ENCODE data around the gene SLC47A2. TPM values are rescaled to one million over a fixed set of nuclear protein-coding genes. Genes with fewer than 3 reads are reported as not detected.
"Not testable (repeated sequence)": the region's sequence is repeated elsewhere in the genome, so short reads cannot be mapped to it uniquely, and the experiment has no call there.

SLC47A2 gene
- total RNA-seq, 1 donor from 2014 or later: not detected

GRCh38 chr17:19705771-19706770, 10.3 kb downstream of the SLC47A2 start:
- no peaks in the 10 kb centered on the region for H3K4me1 Mint-ChIP-seq (ENCODE audit: low read depth)
- no peaks in the 10 kb centered on the region for H3K27me3 Mint-ChIP-seq (ENCODE audit: insufficient read depth)
- H3K9me3 Mint-ChIP-seq: no peaks in the 10 kb centered on the region
- no peak overlapping the region for H3K4me3 Mint-ChIP-seq
- intact Hi-C loops (cut with micrococcal nuclease): no loop called here
- no peak overlapping the region for H3K27ac Mint-ChIP-seq
- no peaks in the 10 kb centered on the region for H3K36me3 Mint-ChIP-seq (ENCODE audit: low read depth)
- DNase-seq (ENCODE audit: low spot score): no peak

- no peaks in the 10 kb centered on the region for H3K27me3 Mint-ChIP-seq (ENCODE audit: insufficient read depth)
- DNase-seq (ENCODE audit: low spot score): no peak
- no peak overlapping the region for H3K4me3 Mint-ChIP-seq
- no peaks in the 10 kb centered on the region for H3K4me1 Mint-ChIP-seq (ENCODE audit: low read depth)
- intact Hi-C loops (cut with micrococcal nuclease): no loop called here
- H3K27ac Mint-ChIP-seq: no peak overlapping the region
- H3K9me3 Mint-ChIP-seq: no peaks in the 10 kb centered on the region
- no peaks in the 10 kb centered on the region for H3K36me3 Mint-ChIP-seq (ENCODE audit: low read depth)
Observed at GRCh38 chr17:19705201-19705600, 11.2 kb downstream of the SLC47A2 start.

- Mint-ChIP-seq H3K27ac (no peak overlapping the region), H3K36me3 (ENCODE audit: low read depth) (no peaks in the 10 kb centered on the region)
- intact Hi-C loops (cut with micrococcal nuclease): no loop called here
Observed at GRCh38 chr17:19703828-19704613, 12.4 kb downstream of the SLC47A2 start.

GRCh38 chr17:19703106-19703827, 13.1 kb downstream of the SLC47A2 start:
- Mint-ChIP-seq H3K4me1 (ENCODE audit: low read depth) (no peaks in the 10 kb centered on the region), H3K9me3 (no peaks in the 10 kb centered on the region), H3K27ac (no peak overlapping the region), H3K27me3 (ENCODE audit: insufficient read depth) (peaks cover 2% of the 10 kb centered on the region), H3K4me3 (no peak overlapping the region), H3K36me3 (ENCODE audit: low read depth) (no peaks in the 10 kb centered on the region)
- intact Hi-C loops (cut with micrococcal nuclease): no loop called here
- DNase-seq (ENCODE audit: low spot score): no peak

More at GRCh38 chr17:19703828-19704613, 12.4 kb downstream of the SLC47A2 start:
- H3K4me1 Mint-ChIP-seq (ENCODE audit: low read depth): no peaks in the 10 kb centered on the region
- no peaks in the 10 kb centered on the region for H3K9me3 Mint-ChIP-seq
- no peak for DNase-seq (ENCODE audit: low spot score)
- peaks cover 2% of the 10 kb centered on the region for H3K27me3 Mint-ChIP-seq (ENCODE audit: insufficient read depth)
- H3K4me3 Mint-ChIP-seq: no peak overlapping the region

GRCh38 chr17:19702217-19702641, 14.2 kb downstream of the SLC47A2 start:
- Mint-ChIP-seq H3K27ac (no peak overlapping the region), H3K36me3 (ENCODE audit: low read depth) (no peaks in the 10 kb centered on the region), H3K27me3 (ENCODE audit: insufficient read depth) (peaks cover 2% of the 10 kb centered on the region), H3K9me3 (no peaks in the 10 kb centered on the region), H3K4me1 (ENCODE audit: low read depth) (no peaks in the 10 kb centered on the region), H3K4me3 (no peak overlapping the region)
- no peak for DNase-seq (ENCODE audit: low spot score)
- intact Hi-C loops (cut with micrococcal nuclease): no loop called here

GRCh38 chr17:19686400-19687090, 29.8 kb downstream of the SLC47A2 start:
- H3K9me3 Mint-ChIP-seq: no peaks in the 10 kb centered on the region
- no peaks in the 10 kb centered on the region for H3K36me3 Mint-ChIP-seq (ENCODE audit: low read depth)
- intact Hi-C loops (cut with micrococcal nuclease): no loop called here
- no peaks in the 10 kb centered on the region for H3K27me3 Mint-ChIP-seq (ENCODE audit: insufficient read depth)
- H3K4me3 Mint-ChIP-seq: no peak overlapping the region
- H3K27ac Mint-ChIP-seq: no peak overlapping the region
- no peaks in the 10 kb centered on the region for H3K4me1 Mint-ChIP-seq (ENCODE audit: low read depth)
- DNase-seq (ENCODE audit: low spot score): no peak

- H3K4me1 Mint-ChIP-seq (ENCODE audit: low read depth); H3K27ac Mint-ChIP-seq; H3K9me3 Mint-ChIP-seq; intact Hi-C loops (cut with micrococcal nuclease); H3K4me3 Mint-ChIP-seq; DNase-seq (ENCODE audit: low spot score); H3K36me3 Mint-ChIP-seq (ENCODE audit: low read depth); H3K27me3 Mint-ChIP-seq (ENCODE audit: insufficient read depth): not testable (repeated sequence)
Observed at GRCh38 chr17:19684909-19685580, 31.3 kb downstream of the SLC47A2 start.

GRCh38 chr17:19683117-19683516, 33.3 kb downstream of the SLC47A2 start:
- Mint-ChIP-seq H3K4me3 (no peak overlapping the region), H3K27ac (no peak overlapping the region), H3K4me1 (ENCODE audit: low read depth) (no peaks in the 10 kb centered on the region), H3K9me3 (no peaks in the 10 kb centered on the region), H3K36me3 (ENCODE audit: low read depth) (no peaks in the 10 kb centered on the region), H3K27me3 (ENCODE audit: insufficient read depth) (no peaks in the 10 kb centered on the region)
- intact Hi-C loops (cut with micrococcal nuclease): no loop called here
- DNase-seq (ENCODE audit: low spot score): no peak

GRCh38 chr17:19678581-19679453, 37.6 kb downstream of the SLC47A2 start:
- DNase-seq (ENCODE audit: low spot score): no peak
- H3K9me3 Mint-ChIP-seq: no peaks in the 10 kb centered on the region
- H3K27ac Mint-ChIP-seq: no peak overlapping the region
- H3K4me3 Mint-ChIP-seq: no peak overlapping the region
- peaks cover 2% of the 10 kb centered on the region for H3K36me3 Mint-ChIP-seq (ENCODE audit: low read depth)
- no peaks in the 10 kb centered on the region for H3K27me3 Mint-ChIP-seq (ENCODE audit: insufficient read depth)
- intact Hi-C loops (cut with micrococcal nuclease): no loop called here
- H3K4me1 Mint-ChIP-seq (ENCODE audit: low read depth): no peaks in the 10 kb centered on the region

- intact Hi-C loops (cut with micrococcal nuclease): no loop called here
- H3K27me3 Mint-ChIP-seq (ENCODE audit: insufficient read depth): no peaks in the 10 kb centered on the region
- no peaks in the 10 kb centered on the region for H3K9me3 Mint-ChIP-seq
- DNase-seq (ENCODE audit: low spot score): no peak
- H3K27ac Mint-ChIP-seq: no peak overlapping the region
- no peaks in the 10 kb centered on the region for H3K4me1 Mint-ChIP-seq (ENCODE audit: low read depth)
- H3K4me3 Mint-ChIP-seq: no peak overlapping the region
- H3K36me3 Mint-ChIP-seq (ENCODE audit: low read depth): peaks cover 2% of the 10 kb centered on the region
Observed at GRCh38 chr17:19677736-19678379, 38.5 kb downstream of the SLC47A2 start.

GRCh38 chr17:19676896-19677295, 39.5 kb downstream of the SLC47A2 start:
- intact Hi-C loops (cut with micrococcal nuclease): no loop called here
- no peak overlapping the region for H3K27ac Mint-ChIP-seq
- H3K4me1 Mint-ChIP-seq (ENCODE audit: low read depth): no peaks in the 10 kb centered on the region
- DNase-seq (ENCODE audit: low spot score): no peak
- no peaks in the 10 kb centered on the region for H3K27me3 Mint-ChIP-seq (ENCODE audit: insufficient read depth)
- peaks cover 7% of the 10 kb centered on the region for H3K36me3 Mint-ChIP-seq (ENCODE audit: low read depth)
- no peak overlapping the region for H3K4me3 Mint-ChIP-seq
- H3K9me3 Mint-ChIP-seq: no peaks in the 10 kb centered on the region
